GM23338 (cell line): ENCODE results near the gene R3HDM2. TPM values are rescaled to one million over a fixed set of nuclear protein-coding genes. Genes with fewer than 3 reads are reported as not detected.
"Not testable (repeated sequence)": the region's sequence is repeated elsewhere in the genome, so short reads cannot be mapped to it uniquely, and the experiment has no call there.

Experiments used
- ATAC-seq: fragments of 200-7000 bp; cut with Tn5 transposase; 3 replicates; pipeline ENCODE4 v1.9.1; 2020
- DNase-seq: peaks from one replicate; pipeline ENCODE4 v3.0.0-alpha.2; 2015; ENCODE audit warnings: low spot score
- H2AFZ ChIP-seq: fragments of 200-600 bp; sonication (generic); 2 replicates; pipeline ENCODE4 v1.8.0; 2016; ENCODE audit warnings: antibody characterized with exemption, mild to moderate bottlenecking, moderate library complexity
- H3F3A ChIP-seq: fragments of 200-600 bp; sonication (generic); replicated peaks from 2 replicates; pipeline ENCODE4 v1.8.0; 2017; ENCODE audit warnings: antibody characterized with exemption, mixed run types, low read depth
- H3K27ac ChIP-seq: fragments of 200-600 bp; sonication (generic); 2 replicates; pipeline ENCODE4 v1.6.1; 2016; ENCODE audit warnings: low read depth
- H3K27me3 ChIP-seq: fragments of 200-600 bp; sonication (generic); 2 replicates; pipeline ENCODE4 v1.8.0; 2016; ENCODE audit warnings: mild to moderate bottlenecking, mixed run types, moderate library complexity; ENCODE audit not compliant: insufficient read depth
- H3K36me3 ChIP-seq: fragments of 200-600 bp; sonication (generic); 2 replicates; pipeline ENCODE4 v1.8.0; 2016; ENCODE audit warnings: mild to moderate bottlenecking; ENCODE audit not compliant: insufficient read depth
- H3K4me1 ChIP-seq: fragments of 200-600 bp; sonication (generic); 2 replicates; pipeline ENCODE4 v1.8.0; 2016; ENCODE audit warnings: mild to moderate bottlenecking, moderate library complexity; ENCODE audit not compliant: insufficient read depth
- H3K4me2 ChIP-seq: fragments of 200-600 bp; sonication (generic); 2 replicates; pipeline ENCODE4 v1.7.1; 2017; ENCODE audit warnings: mixed run types
- H3K4me3 ChIP-seq: fragments of 200-600 bp; sonication (generic); 2 replicates; pipeline ENCODE4 v1.6.1; 2016; ENCODE audit warnings: mixed run types
- H3K79me2 ChIP-seq: fragments of 200-600 bp; sonication (generic); replicated peaks from 2 replicates; pipeline ENCODE4 v1.8.0; 2017; ENCODE audit warnings: mild to moderate bottlenecking; ENCODE audit not compliant: insufficient read depth
- H3K9me2 ChIP-seq: fragments of 200-600 bp; sonication (generic); 2 replicates; pipeline ENCODE4 v1.8.0; 2017; ENCODE audit not compliant: insufficient read depth
- H4K20me1 ChIP-seq: fragments of 200-600 bp; sonication (generic); replicated peaks from 2 replicates; pipeline ENCODE4 v1.8.0; 2017; ENCODE audit warnings: mild to moderate bottlenecking; ENCODE audit not compliant: insufficient read depth
- H3K27ac Mint-ChIP-seq: 2 replicates; pipeline ENCODE4 v1.8.0; 2020; ENCODE audit warnings: inconsistent platforms, mild to moderate bottlenecking, moderate library complexity, mixed read lengths
- H3K27me3 Mint-ChIP-seq: 3 replicates; pipeline ENCODE4 v1.8.0; 2022; ENCODE audit warnings: low read depth, mild to moderate bottlenecking, moderate library complexity, mixed read lengths, inconsistent platforms; ENCODE audit not compliant: insufficient read depth, poor library complexity
- H3K36me3 Mint-ChIP-seq: 3 replicates; pipeline ENCODE4 v1.8.0; 2021; ENCODE audit warnings: low read depth, mild to moderate bottlenecking, inconsistent platforms, moderate library complexity, mixed read lengths
- H3K4me1 Mint-ChIP-seq: 3 replicates; pipeline ENCODE4 v1.8.0; 2020; ENCODE audit warnings: mild to moderate bottlenecking, inconsistent platforms, mixed read lengths
- H3K4me3 Mint-ChIP-seq: 3 replicates; pipeline ENCODE4 v1.8.0; 2021; ENCODE audit warnings: moderate library complexity, mild to moderate bottlenecking, inconsistent platforms, mixed read lengths
- H3K9me3 Mint-ChIP-seq: 3 replicates; pipeline ENCODE4 v1.8.0; 2020; ENCODE audit warnings: moderate library complexity, mild to moderate bottlenecking, inconsistent platforms, mixed read lengths
- EZH2phosphoT487 ChIP-seq: fragments of 200-600 bp; sonication (generic); IDR thresholded peaks from one replicate; pipeline ENCODE4 v1.8.1; 2018; ENCODE audit warnings: antibody characterized with exemption; ENCODE audit not compliant: unreplicated experiment
- JUNB ChIP-seq: IDR thresholded peaks from one replicate; pipeline ENCODE4 v1.6.1; 2016; ENCODE audit warnings: antibody characterized with exemption; ENCODE audit not compliant: unreplicated experiment
- NANOG ChIP-seq: IDR thresholded peaks from 2 replicates; pipeline ENCODE4 v1.6.1; 2016; ENCODE audit warnings: antibody characterized with exemption, borderline replicate concordance
- POLR2AphosphoS5 ChIP-seq: IDR thresholded peaks from 2 replicates; pipeline ENCODE4 v1.6.1; 2016; ENCODE audit warnings: antibody characterized with exemption, low read depth
- STAT1 ChIP-seq: IDR thresholded peaks from one replicate; pipeline ENCODE4 v1.6.1; 2016; ENCODE audit warnings: antibody characterized with exemption; ENCODE audit not compliant: unreplicated experiment
- ZNF114 ChIP-seq: fragments of 250-450 bp; sonication (Bioruptor Pico); IDR thresholded peaks from 2 replicates; pipeline ENCODE4 v1.5.0; 2020; ENCODE audit warnings: mild to moderate bottlenecking, moderate library complexity
- ZNF331 ChIP-seq: fragments of 250-450 bp; sonication (Bioruptor Pico); IDR thresholded peaks from 2 replicates; pipeline ENCODE4 v1.5.0; 2020; ENCODE audit warnings: low read depth, mild to moderate bottlenecking, moderate library complexity
- polyA plus RNA-seq: library from polyadenylated mRNA; unstranded; fragments of >200 nt; fragmentation: Nextera tagmentation; extraction: Ambion mirVana; gene quantifications from 2 replicates; pipeline ENCODE4 v1.2.1, GENCODE V29; 2016
- total RNA-seq: library from RNA; depleted of rRNA; stranded (reverse); fragments of >200 nt; shearing (Covaris generic); gene quantifications from 2 replicates; pipeline ENCODE4 v1.2.3, GENCODE V29; 2014
- TF ChIP-seq, protein P1 (sequence below): IDR thresholded peaks from 2 replicates; pipeline ENCODE4 v1.6.1; 2016; ENCODE audit warnings: antibody characterized with exemption
- TF ChIP-seq, protein P2 (sequence below): IDR thresholded peaks from one replicate; pipeline ENCODE4 v1.6.1; 2018; ENCODE audit warnings: antibody characterized with exemption; ENCODE audit not compliant: unreplicated experiment
- TF ChIP-seq, protein P3 (sequence below), 2 experiments: fragments of 200-600 bp in 1 of 2; sonication (generic) in 1 of 2; conservative IDR thresholded peaks; 2 replicates each; pipeline versions ENCODE4 v1.5.1 to v1.6.1; 2016 to 2017; ENCODE audit warnings: antibody characterized with exemption in 2 of 2, low read depth in 2 of 2, mild to moderate bottlenecking in 2 of 2, moderate library complexity in 1 of 2

Gene R3HDM2
- total and polyA plus RNA-seq, 2 experiments from 2014 or later: 9.6 to 19.6 TPM

DNA sequence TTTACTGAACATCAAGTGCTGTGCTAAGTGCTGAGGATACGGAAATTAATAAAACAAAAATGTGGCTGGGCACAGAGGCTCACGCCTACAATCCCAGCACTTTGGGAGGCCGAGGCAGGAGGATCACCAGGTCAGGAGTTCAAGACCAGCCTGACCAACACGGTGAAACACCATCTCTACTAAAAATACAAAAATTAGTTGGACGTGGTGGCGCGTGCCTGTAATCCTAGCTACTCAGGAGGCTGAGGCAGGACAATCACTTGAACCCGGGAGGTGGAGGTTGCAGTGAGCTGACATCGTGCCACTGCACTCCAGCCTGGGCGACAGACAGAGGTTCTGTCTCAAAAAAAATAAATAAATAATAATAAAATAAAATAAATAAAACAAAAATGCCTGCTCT is 3.9 kb downstream of the R3HDM2 start:
- not testable (repeated sequence) for H3K27ac ChIP-seq, H3K36me3 Mint-ChIP-seq, H3K4me2 ChIP-seq, H2AFZ ChIP-seq, H3F3A ChIP-seq, H3K4me3 Mint-ChIP-seq, ATAC-seq, H3K9me2 ChIP-seq, H3K27ac Mint-ChIP-seq, H3K36me3 ChIP-seq, H4K20me1 ChIP-seq, DNase-seq, H3K27me3 ChIP-seq, H3K9me3 Mint-ChIP-seq, H3K4me3 ChIP-seq, H3K27me3 Mint-ChIP-seq
- H3K79me2 ChIP-seq: peaks cover 34% of the 10 kb centered on the region
- H3K4me1 Mint-ChIP-seq: peaks cover 22% of the 10 kb centered on the region
- H3K4me1 ChIP-seq: peaks cover 15% of the 10 kb centered on the region; the same call in 1 of the 2 replicates

DNA sequence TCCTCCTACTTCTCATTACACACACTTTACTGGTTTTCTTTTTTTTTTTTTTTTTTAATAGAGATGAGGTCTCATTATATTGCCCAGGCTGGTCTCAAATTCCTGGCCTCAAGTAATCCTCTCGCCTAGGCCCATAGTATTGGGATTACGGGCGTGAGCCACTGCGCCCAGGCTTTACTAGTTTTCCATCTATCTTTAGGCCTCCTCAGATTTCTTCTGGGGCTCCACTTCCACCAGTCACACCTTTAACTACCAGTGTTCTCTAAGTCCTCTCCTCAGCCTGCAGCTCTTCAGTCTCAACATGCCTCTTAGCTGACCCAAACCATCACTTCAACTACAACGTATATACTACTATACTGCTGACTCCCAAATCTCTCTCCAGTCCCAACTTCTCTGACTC is 10.4 kb downstream of the R3HDM2 start:
- peaks cover under 1% of the 10 kb centered on the region; the same call in 1 of the 2 replicates for H3F3A ChIP-seq
- H3K36me3 ChIP-seq: no peaks in the 10 kb centered on the region
- DNase-seq (no peak), ATAC-seq (no peak)
- no peak overlapping the region for H3K4me3 ChIP-seq
- H3K4me3 Mint-ChIP-seq: no peak overlapping the region
- no peaks in the 10 kb centered on the region for H3K9me2 ChIP-seq
- H3K27ac Mint-ChIP-seq: no peak overlapping the region
- peaks cover 4% of the 10 kb centered on the region for H3K36me3 Mint-ChIP-seq
- H3K27me3 Mint-ChIP-seq: peaks cover 2% of the 10 kb centered on the region
- H3K4me2 ChIP-seq: no peak overlapping the region
- H4K20me1 ChIP-seq: peaks cover 6% of the 10 kb centered on the region; the same call in 1 of the 2 replicates
- H2AFZ ChIP-seq: no peak overlapping the region
- H3K27me3 ChIP-seq: no peaks in the 10 kb centered on the region
- H3K79me2 ChIP-seq: peaks cover 8% of the 10 kb centered on the region; the same call in 1 of the 2 replicates
- H3K9me3 Mint-ChIP-seq: no peaks in the 10 kb centered on the region
- peaks cover 5% of the 10 kb centered on the region for H3K4me1 Mint-ChIP-seq
- H3K27ac ChIP-seq: no peak overlapping the region
- H3K4me1 ChIP-seq: no peaks in the 10 kb centered on the region
- no peak for TF ChIP-seq EZH2phosphoT487
- TF ChIP-seq, protein P1, sequence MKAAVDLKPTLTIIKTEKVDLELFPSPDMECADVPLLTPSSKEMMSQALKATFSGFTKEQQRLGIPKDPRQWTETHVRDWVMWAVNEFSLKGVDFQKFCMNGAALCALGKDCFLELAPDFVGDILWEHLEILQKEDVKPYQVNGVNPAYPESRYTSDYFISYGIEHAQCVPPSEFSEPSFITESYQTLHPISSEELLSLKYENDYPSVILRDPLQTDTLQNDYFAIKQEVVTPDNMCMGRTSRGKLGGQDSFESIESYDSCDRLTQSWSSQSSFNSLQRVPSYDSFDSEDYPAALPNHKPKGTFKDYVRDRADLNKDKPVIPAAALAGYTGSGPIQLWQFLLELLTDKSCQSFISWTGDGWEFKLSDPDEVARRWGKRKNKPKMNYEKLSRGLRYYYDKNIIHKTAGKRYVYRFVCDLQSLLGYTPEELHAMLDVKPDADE: no peak
- no peak for TF ChIP-seq NANOG
- no peak for TF ChIP-seq JUNB
- no peak for TF ChIP-seq STAT1
- no peak for TF ChIP-seq ZNF331
- TF ChIP-seq ZNF114 (CRISPR knock-in tag): no peak
- TF ChIP-seq, protein P2, sequence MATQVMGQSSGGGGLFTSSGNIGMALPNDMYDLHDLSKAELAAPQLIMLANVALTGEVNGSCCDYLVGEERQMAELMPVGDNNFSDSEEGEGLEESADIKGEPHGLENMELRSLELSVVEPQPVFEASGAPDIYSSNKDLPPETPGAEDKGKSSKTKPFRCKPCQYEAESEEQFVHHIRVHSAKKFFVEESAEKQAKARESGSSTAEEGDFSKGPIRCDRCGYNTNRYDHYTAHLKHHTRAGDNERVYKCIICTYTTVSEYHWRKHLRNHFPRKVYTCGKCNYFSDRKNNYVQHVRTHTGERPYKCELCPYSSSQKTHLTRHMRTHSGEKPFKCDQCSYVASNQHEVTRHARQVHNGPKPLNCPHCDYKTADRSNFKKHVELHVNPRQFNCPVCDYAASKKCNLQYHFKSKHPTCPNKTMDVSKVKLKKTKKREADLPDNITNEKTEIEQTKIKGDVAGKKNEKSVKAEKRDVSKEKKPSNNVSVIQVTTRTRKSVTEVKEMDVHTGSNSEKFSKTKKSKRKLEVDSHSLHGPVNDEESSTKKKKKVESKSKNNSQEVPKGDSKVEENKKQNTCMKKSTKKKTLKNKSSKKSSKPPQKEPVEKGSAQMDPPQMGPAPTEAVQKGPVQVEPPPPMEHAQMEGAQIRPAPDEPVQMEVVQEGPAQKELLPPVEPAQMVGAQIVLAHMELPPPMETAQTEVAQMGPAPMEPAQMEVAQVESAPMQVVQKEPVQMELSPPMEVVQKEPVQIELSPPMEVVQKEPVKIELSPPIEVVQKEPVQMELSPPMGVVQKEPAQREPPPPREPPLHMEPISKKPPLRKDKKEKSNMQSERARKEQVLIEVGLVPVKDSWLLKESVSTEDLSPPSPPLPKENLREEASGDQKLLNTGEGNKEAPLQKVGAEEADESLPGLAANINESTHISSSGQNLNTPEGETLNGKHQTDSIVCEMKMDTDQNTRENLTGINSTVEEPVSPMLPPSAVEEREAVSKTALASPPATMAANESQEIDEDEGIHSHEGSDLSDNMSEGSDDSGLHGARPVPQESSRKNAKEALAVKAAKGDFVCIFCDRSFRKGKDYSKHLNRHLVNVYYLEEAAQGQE: no peak
- TF ChIP-seq, protein P3, sequence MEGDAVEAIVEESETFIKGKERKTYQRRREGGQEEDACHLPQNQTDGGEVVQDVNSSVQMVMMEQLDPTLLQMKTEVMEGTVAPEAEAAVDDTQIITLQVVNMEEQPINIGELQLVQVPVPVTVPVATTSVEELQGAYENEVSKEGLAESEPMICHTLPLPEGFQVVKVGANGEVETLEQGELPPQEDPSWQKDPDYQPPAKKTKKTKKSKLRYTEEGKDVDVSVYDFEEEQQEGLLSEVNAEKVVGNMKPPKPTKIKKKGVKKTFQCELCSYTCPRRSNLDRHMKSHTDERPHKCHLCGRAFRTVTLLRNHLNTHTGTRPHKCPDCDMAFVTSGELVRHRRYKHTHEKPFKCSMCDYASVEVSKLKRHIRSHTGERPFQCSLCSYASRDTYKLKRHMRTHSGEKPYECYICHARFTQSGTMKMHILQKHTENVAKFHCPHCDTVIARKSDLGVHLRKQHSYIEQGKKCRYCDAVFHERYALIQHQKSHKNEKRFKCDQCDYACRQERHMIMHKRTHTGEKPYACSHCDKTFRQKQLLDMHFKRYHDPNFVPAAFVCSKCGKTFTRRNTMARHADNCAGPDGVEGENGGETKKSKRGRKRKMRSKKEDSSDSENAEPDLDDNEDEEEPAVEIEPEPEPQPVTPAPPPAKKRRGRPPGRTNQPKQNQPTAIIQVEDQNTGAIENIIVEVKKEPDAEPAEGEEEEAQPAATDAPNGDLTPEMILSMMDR (conservative IDR thresholded peaks at IDR 0.05; ENCODE audit: low read depth in 2 of 2): no peak
- no peak for TF ChIP-seq POLR2AphosphoS5
